Osteocyte (in vitro differentiated cells): ENCODE data around the gene AK9. TPM values are rescaled to one million over a fixed set of nuclear protein-coding genes. Genes with fewer than 3 reads are reported as not detected.

Experiments used
- DNase-seq: peaks from one replicate; pipeline ENCODE4 v3.0.0; 2021; ENCODE audit warnings: mixed read lengths; ENCODE audit not compliant: unreplicated experiment; ENCODE audit errors: extremely low spot score
- H3K27ac Mint-ChIP-seq: one replicate; pipeline ENCODE4 v1.8.0; 2021; ENCODE audit warnings: mild to moderate bottlenecking, mixed read lengths; ENCODE audit not compliant: unreplicated experiment
- H3K27me3 Mint-ChIP-seq: one replicate; pipeline ENCODE4 v1.8.0; 2021; ENCODE audit warnings: mixed read lengths; ENCODE audit not compliant: unreplicated experiment
- H3K36me3 Mint-ChIP-seq: one replicate; pipeline ENCODE4 v1.8.0; 2021; ENCODE audit warnings: mixed read lengths; ENCODE audit not compliant: unreplicated experiment
- H3K4me1 Mint-ChIP-seq: one replicate; pipeline ENCODE4 v1.8.0; 2021; ENCODE audit warnings: mixed read lengths; ENCODE audit not compliant: unreplicated experiment
- H3K4me3 Mint-ChIP-seq: one replicate; pipeline ENCODE4 v1.8.0; 2021; ENCODE audit warnings: mild to moderate bottlenecking, moderate library complexity, mixed read lengths; ENCODE audit not compliant: unreplicated experiment
- H3K9me3 Mint-ChIP-seq: one replicate; pipeline ENCODE4 v1.8.0; 2021; ENCODE audit warnings: mixed read lengths; ENCODE audit not compliant: unreplicated experiment
- total RNA-seq: library from RNA; stranded (reverse); gene quantifications from 2 replicates; pipeline ENCODE4 v1.2.1, GENCODE V29; 2021
- TF ChIP-seq, protein P1 (sequence below): fragments of 200-600 bp; sonication (generic); IDR thresholded peaks from 2 replicates; pipeline ENCODE4 v1.5.0; 2021; ENCODE audit warnings: antibody characterized with exemption, mild to moderate bottlenecking, moderate library complexity

AK9 gene
- total RNA-seq, 1 donor from 2014 or later: 5.3 TPM

DNA sequence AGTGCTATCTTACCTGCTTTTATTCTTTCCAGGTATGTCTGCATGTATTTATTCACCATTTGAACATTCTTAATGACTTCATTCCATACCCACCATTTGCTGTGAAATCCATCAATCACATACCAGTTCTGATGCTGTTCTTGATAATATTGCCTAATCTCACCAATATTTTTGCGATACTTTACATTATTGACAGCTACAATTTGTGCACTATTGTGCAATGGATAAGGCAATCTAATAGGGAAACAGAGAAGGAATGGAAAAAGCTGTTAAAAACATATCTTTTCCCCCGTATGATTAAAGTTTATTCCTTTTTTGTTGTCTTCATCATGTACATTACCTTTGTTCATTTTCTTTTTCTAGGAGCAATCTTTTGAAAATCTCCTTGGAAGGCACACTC lies 184.7 kb downstream of the AK9 start:
- no peaks in the 10 kb centered on the region for H3K36me3 Mint-ChIP-seq
- peaks cover 32% of the 10 kb centered on the region for H3K27me3 Mint-ChIP-seq
- DNase-seq: no peak
- H3K27ac Mint-ChIP-seq: no peak overlapping the region
- no peaks in the 10 kb centered on the region for H3K4me1 Mint-ChIP-seq
- H3K9me3 Mint-ChIP-seq: no peaks in the 10 kb centered on the region
- TF ChIP-seq, protein P1, sequence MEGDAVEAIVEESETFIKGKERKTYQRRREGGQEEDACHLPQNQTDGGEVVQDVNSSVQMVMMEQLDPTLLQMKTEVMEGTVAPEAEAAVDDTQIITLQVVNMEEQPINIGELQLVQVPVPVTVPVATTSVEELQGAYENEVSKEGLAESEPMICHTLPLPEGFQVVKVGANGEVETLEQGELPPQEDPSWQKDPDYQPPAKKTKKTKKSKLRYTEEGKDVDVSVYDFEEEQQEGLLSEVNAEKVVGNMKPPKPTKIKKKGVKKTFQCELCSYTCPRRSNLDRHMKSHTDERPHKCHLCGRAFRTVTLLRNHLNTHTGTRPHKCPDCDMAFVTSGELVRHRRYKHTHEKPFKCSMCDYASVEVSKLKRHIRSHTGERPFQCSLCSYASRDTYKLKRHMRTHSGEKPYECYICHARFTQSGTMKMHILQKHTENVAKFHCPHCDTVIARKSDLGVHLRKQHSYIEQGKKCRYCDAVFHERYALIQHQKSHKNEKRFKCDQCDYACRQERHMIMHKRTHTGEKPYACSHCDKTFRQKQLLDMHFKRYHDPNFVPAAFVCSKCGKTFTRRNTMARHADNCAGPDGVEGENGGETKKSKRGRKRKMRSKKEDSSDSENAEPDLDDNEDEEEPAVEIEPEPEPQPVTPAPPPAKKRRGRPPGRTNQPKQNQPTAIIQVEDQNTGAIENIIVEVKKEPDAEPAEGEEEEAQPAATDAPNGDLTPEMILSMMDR: no peak
- no peak overlapping the region for H3K4me3 Mint-ChIP-seq

DNA sequence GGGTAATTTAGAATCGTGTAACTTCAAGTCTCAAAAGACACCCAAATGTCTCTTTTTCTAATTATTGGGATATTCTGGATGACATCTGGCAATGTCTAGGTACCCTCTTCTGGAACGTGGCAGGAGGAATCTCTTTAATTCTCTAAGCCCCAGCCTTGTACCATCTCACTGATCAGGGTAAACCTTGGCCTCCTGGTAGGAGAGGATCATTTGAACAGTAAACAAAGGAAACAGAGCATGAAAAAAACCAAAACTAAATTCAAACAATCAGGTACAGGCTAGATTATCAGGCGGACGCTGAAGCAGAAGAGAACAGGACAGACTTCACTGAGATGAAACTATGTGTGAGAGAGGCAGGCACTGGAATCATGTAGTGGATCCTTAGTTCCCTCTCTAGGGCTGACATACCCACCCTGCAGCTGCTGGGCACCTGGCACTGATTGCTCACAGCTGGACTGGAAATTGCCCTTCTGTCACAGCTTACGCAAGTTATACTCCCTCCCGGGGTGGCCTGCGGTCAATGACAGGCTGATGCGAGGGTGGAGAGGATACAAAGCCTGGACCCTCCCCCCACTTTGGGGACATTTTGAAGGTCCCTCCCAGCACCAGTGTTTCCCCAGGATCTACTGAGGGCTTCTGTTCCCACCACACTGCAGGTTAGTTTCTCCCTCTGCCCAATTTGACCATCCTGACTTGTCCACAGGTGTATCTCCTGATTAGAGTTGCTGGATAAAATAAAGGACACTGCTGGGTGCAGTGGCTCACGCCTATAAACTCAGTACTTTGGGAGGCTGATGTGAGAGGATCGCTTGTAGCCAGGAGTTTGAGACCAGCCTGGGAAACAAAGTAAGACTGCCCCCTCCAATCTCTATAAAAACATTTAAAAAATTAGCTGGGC lies 187.4 kb downstream of the AK9 start:
- Mint-ChIP-seq H3K4me3 (no peak overlapping the region), H3K4me1 (no peaks in the 10 kb centered on the region), H3K27ac (no peak overlapping the region), H3K9me3 (no peaks in the 10 kb centered on the region), H3K27me3 (peaks cover 32% of the 10 kb centered on the region), H3K36me3 (no peaks in the 10 kb centered on the region)
- DNase-seq: no peak
- TF ChIP-seq, protein P1: no peak

DNA sequence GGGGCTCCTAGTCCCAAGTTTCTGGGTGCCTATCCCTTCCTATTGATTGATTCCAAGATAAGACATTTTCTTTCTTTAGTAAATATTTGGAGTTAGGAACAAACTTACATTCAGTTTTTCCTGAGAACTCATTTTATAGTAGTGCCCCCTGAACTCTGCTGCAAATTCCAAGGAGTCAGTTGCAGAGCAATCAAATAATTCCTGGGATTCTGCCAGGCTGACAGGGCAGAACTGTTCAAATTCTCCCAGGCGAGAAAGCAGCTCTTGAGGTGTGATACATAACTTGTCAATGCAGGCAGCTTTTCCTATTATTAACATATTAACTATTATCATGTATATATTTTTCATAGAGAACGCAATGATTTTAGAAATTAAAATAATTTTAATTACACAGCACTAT lies 192.1 kb downstream of the AK9 start:
- no peak for DNase-seq
- TF ChIP-seq, protein P1: no peak
- Mint-ChIP-seq H3K27ac (no peak overlapping the region), H3K27me3 (peaks cover 45% of the 10 kb centered on the region), H3K36me3 (no peaks in the 10 kb centered on the region), H3K9me3 (no peaks in the 10 kb centered on the region), H3K4me1 (no peaks in the 10 kb centered on the region), H3K4me3 (no peak overlapping the region)

DNA sequence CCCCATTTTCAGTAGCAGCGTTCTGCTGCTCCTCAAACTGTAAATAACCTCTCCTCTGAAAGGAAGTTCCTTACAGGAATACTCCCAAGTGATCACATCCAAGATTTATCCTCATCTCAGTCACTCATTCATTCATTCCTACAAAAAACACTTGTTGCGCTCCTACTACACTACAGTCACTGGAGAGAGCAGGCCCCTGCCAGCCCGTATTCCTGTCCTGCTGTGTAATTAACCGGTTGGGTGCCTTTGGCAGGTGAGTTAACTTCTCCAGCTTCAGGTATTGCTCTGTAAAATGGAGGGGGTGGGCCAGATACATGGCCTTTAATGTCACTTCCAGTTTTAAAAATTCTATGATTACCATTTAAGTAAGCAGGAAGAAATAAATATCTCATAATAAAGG lies 192.9 kb downstream of the AK9 start:
- no peaks in the 10 kb centered on the region for H3K36me3 Mint-ChIP-seq

More for the DNA sequence above, 192.9 kb downstream of the AK9 start:
- Mint-ChIP-seq H3K27ac (no peak overlapping the region), H3K4me1 (no peaks in the 10 kb centered on the region), H3K4me3 (no peak overlapping the region), H3K27me3 (peaks cover 51% of the 10 kb centered on the region), H3K9me3 (no peaks in the 10 kb centered on the region)
- no peak for DNase-seq
- TF ChIP-seq, protein P1: no peak
